ENCODE measurements around the gene ANKRD16. TPM values are rescaled to one million over a fixed set of nuclear protein-coding genes. Genes with fewer than 3 reads are reported as not detected.

ANKRD16 gene
- total RNA-seq, 1 donor from 2014 or later: 5.9 TPM

- H3K9ac ChIP-seq: no peak overlapping the region
- no peaks in the 10 kb centered on the region for H3K9me3 Mint-ChIP-seq
- H3K4me1 Mint-ChIP-seq: peaks cover 3% of the 10 kb centered on the region
- H2AFZ ChIP-seq (replicated peaks): no peak overlapping the region
- H3K4me2 ChIP-seq: no peak overlapping the region
- peaks cover 4% of the 10 kb centered on the region for H3K27me3 Mint-ChIP-seq (ENCODE audit: insufficient read depth, low read depth)
- H4K20me1 ChIP-seq (ENCODE audit: low read depth): no peaks in the 10 kb centered on the region
- TF ChIP-seq EZH2phosphoT487 (IDR thresholded peaks at IDR 0.05): no peak
- no peak for TF ChIP-seq EZH2 (IDR thresholded peaks at IDR 0.05)
- H3K36me3 ChIP-seq: no peaks in the 10 kb centered on the region
- no peak overlapping the region for H3K4me3 ChIP-seq
- no peak overlapping the region for H3K27ac Mint-ChIP-seq
- no peaks in the 10 kb centered on the region for H3F3A ChIP-seq (ENCODE audit: low read depth)
- H3K27ac ChIP-seq: no peak overlapping the region
- H3K36me3 Mint-ChIP-seq: no peaks in the 10 kb centered on the region
- no peak overlapping the region for H3K4me3 Mint-ChIP-seq
- H3K79me2 ChIP-seq (ENCODE audit: low read depth): no peaks in the 10 kb centered on the region
- no peak for DNase-seq (ENCODE audit: low spot score)
- H3K4me1 ChIP-seq: no peaks in the 10 kb centered on the region
- H3K27me3 ChIP-seq: no peaks in the 10 kb centered on the region
- H3K9me3 ChIP-seq (ENCODE audit: low read depth): no peaks in the 10 kb centered on the region
Observed at GRCh38 chr10:5831446-5831782, 58.3 kb downstream of the ANKRD16 start.

DNA sequence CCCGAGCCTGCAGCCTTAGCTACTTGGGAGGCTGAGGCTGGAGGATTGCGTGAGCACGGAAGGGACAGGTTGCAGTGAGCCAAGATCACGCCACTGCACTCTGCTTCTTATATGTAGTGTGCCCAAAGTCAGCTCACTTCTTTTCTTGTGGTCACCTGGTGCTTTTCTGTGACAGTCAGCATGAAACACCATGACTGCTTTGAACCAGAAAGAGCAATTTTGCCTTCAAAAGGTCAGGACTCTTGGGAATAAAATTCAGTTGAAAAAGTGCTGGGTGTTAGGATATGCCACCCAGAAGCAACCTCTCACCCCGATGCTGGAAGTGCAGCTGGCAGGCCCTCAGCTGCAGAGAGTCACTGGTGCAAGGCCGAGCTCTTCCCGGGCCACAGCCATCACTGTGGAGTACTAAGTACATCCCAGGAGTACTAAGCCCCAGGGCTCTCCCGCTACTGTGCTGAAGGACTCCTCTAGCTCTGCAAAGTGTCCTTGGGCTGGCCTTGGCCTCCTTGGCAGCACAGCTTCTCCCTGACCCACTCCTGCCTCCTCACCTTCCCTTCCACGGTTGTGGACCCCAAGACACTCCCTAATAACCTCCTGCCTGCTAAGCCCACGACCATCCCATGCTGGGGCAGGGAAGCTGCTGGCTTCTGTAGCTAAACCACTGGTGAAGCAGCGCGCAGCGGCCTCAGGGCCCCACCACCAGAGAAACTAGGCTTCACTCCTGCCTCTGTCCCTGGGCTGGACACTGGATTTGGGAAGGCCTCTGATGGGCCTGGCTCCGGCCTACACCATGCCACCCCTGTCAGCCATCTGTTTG, 58.9 kb downstream of the ANKRD16 start:
- no peak overlapping the region for H3K4me2 ChIP-seq
- H3K9me3 Mint-ChIP-seq: no peaks in the 10 kb centered on the region
- no peaks in the 10 kb centered on the region for H3F3A ChIP-seq (ENCODE audit: low read depth)
- no peak overlapping the region for H2AFZ ChIP-seq (replicated peaks)
- H3K4me3 ChIP-seq: no peak overlapping the region
- no peak for DNase-seq (ENCODE audit: low spot score)
- H3K27me3 Mint-ChIP-seq (ENCODE audit: insufficient read depth, low read depth): peaks cover 4% of the 10 kb centered on the region
- H3K9me3 ChIP-seq (ENCODE audit: low read depth): no peaks in the 10 kb centered on the region
- H3K27me3 ChIP-seq: no peaks in the 10 kb centered on the region
- H3K4me1 ChIP-seq: no peaks in the 10 kb centered on the region
- H3K36me3 ChIP-seq: no peaks in the 10 kb centered on the region
- no peak overlapping the region for H3K27ac ChIP-seq
- no peak overlapping the region for H3K9ac ChIP-seq
- H3K4me3 Mint-ChIP-seq: no peak overlapping the region
- H4K20me1 ChIP-seq (ENCODE audit: low read depth): no peaks in the 10 kb centered on the region
- no peak for TF ChIP-seq EZH2 (IDR thresholded peaks at IDR 0.05)
- TF ChIP-seq, protein P1, sequence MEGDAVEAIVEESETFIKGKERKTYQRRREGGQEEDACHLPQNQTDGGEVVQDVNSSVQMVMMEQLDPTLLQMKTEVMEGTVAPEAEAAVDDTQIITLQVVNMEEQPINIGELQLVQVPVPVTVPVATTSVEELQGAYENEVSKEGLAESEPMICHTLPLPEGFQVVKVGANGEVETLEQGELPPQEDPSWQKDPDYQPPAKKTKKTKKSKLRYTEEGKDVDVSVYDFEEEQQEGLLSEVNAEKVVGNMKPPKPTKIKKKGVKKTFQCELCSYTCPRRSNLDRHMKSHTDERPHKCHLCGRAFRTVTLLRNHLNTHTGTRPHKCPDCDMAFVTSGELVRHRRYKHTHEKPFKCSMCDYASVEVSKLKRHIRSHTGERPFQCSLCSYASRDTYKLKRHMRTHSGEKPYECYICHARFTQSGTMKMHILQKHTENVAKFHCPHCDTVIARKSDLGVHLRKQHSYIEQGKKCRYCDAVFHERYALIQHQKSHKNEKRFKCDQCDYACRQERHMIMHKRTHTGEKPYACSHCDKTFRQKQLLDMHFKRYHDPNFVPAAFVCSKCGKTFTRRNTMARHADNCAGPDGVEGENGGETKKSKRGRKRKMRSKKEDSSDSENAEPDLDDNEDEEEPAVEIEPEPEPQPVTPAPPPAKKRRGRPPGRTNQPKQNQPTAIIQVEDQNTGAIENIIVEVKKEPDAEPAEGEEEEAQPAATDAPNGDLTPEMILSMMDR (IDR thresholded peaks at IDR 0.05): no peak
- TF ChIP-seq EZH2phosphoT487 (IDR thresholded peaks at IDR 0.05): no peak
- no peaks in the 10 kb centered on the region for H3K36me3 Mint-ChIP-seq
- peaks cover 3% of the 10 kb centered on the region for H3K4me1 Mint-ChIP-seq
- no peak overlapping the region for H3K27ac Mint-ChIP-seq
- H3K79me2 ChIP-seq (ENCODE audit: low read depth): no peaks in the 10 kb centered on the region

- H3K9me3 Mint-ChIP-seq: no peaks in the 10 kb centered on the region
- H3K36me3 Mint-ChIP-seq: no peaks in the 10 kb centered on the region
- H3K27me3 Mint-ChIP-seq (ENCODE audit: insufficient read depth, low read depth): peaks cover 6% of the 10 kb centered on the region
- Histone ChIP-seq H3K27ac (no peak overlapping the region), H3K27me3 (no peaks in the 10 kb centered on the region), H3K4me3 (no peak overlapping the region), H3K79me2 (ENCODE audit: low read depth) (no peaks in the 10 kb centered on the region), H3K9me3 (ENCODE audit: low read depth) (no peaks in the 10 kb centered on the region), H3K4me2 (no peak overlapping the region), H2AFZ (replicated peaks) (no peak overlapping the region), H3K4me1 (no peaks in the 10 kb centered on the region), H3F3A (ENCODE audit: low read depth) (no peaks in the 10 kb centered on the region), H3K36me3 (no peaks in the 10 kb centered on the region), H3K9ac (no peak overlapping the region), H4K20me1 (ENCODE audit: low read depth) (no peaks in the 10 kb centered on the region)
- peaks cover 3% of the 10 kb centered on the region for H3K4me1 Mint-ChIP-seq
- no peak overlapping the region for H3K27ac Mint-ChIP-seq
- DNase-seq (ENCODE audit: low spot score): no peak
- TF ChIP-seq EZH2 (IDR thresholded peaks at IDR 0.05) (no peak), EZH2phosphoT487 (IDR thresholded peaks at IDR 0.05) (no peak)
- TF ChIP-seq, protein P1 (IDR thresholded peaks at IDR 0.05): no peak
- H3K4me3 Mint-ChIP-seq: no peak overlapping the region
Observed at GRCh38 chr10:5829267-5829666, 60.4 kb downstream of the ANKRD16 start.

GRCh38 chr10:5828725-5829124, 61.0 kb downstream of the ANKRD16 start:
- H3K36me3 Mint-ChIP-seq: no peaks in the 10 kb centered on the region
- H3K9ac ChIP-seq: no peak overlapping the region
- no peak overlapping the region for H3K27ac Mint-ChIP-seq
- H3K4me2 ChIP-seq: no peak overlapping the region
- no peak overlapping the region for H2AFZ ChIP-seq (replicated peaks)
- H3K9me3 Mint-ChIP-seq: no peaks in the 10 kb centered on the region
- no peak overlapping the region for H3K27ac ChIP-seq
- peaks cover 6% of the 10 kb centered on the region for H3K27me3 Mint-ChIP-seq (ENCODE audit: insufficient read depth, low read depth)
- no peaks in the 10 kb centered on the region for H3K9me3 ChIP-seq (ENCODE audit: low read depth)
- TF ChIP-seq EZH2phosphoT487 (IDR thresholded peaks at IDR 0.05) (no peak), EZH2 (IDR thresholded peaks at IDR 0.05) (no peak)
- TF ChIP-seq, protein P1 (IDR thresholded peaks at IDR 0.05): no peak
- H3K4me3 ChIP-seq: no peak overlapping the region
- DNase-seq (ENCODE audit: low spot score): no peak
- H3K27me3 ChIP-seq: no peaks in the 10 kb centered on the region
- no peaks in the 10 kb centered on the region for H4K20me1 ChIP-seq (ENCODE audit: low read depth)
- H3K36me3 ChIP-seq: no peaks in the 10 kb centered on the region
- no peaks in the 10 kb centered on the region for H3K79me2 ChIP-seq (ENCODE audit: low read depth)
- no peaks in the 10 kb centered on the region for H3K4me1 Mint-ChIP-seq
- H3F3A ChIP-seq (ENCODE audit: low read depth): no peaks in the 10 kb centered on the region
- H3K4me3 Mint-ChIP-seq: no peak overlapping the region
- H3K4me1 ChIP-seq: no peaks in the 10 kb centered on the region
